ENCODE results near the gene RPH3AL.
"Not testable (repeated sequence)": the region's sequence is repeated elsewhere in the genome, so short reads cannot be mapped to it uniquely, and the experiment has no call there.

The RPH3AL gene

GRCh38 chr17:216625-217024 is 136.0 kb downstream of the RPH3AL start:
- no peak for DNase-seq

- not testable (repeated sequence) for DNase-seq
Measured at GRCh38 chr17:215563-216478, 136.8 kb downstream of the RPH3AL start.

GRCh38 chr17:214881-215331 is 137.7 kb downstream of the RPH3AL start:
- DNase-seq, result no peak

GRCh38 chr17:213286-214105 is 139.1 kb downstream of the RPH3AL start:
- no peak for DNase-seq

GRCh38 chr17:210402-210801 is 142.2 kb downstream of the RPH3AL start:
- no peak for DNase-seq

GRCh38 chr17:208429-208828 is 144.2 kb downstream of the RPH3AL start:
- DNase-seq, result no peak

GRCh38 chr17:207775-208174 is 144.8 kb downstream of the RPH3AL start:
- no peak for DNase-seq

GRCh38 chr17:206941-207560 is 145.6 kb downstream of the RPH3AL start:
- DNase-seq, result no peak

GRCh38 chr17:206484-206883 is 146.1 kb downstream of the RPH3AL start:
- not testable (repeated sequence) for DNase-seq

GRCh38 chr17:205817-206216 is 146.8 kb downstream of the RPH3AL start:
- no peak for DNase-seq

GRCh38 chr17:205148-205669 is 147.4 kb downstream of the RPH3AL start:
- no peak for DNase-seq

- DNase-seq, result no peak
Measured at GRCh38 chr17:204427-205147, 148.0 kb downstream of the RPH3AL start.

GRCh38 chr17:202501-202951 is 150.1 kb downstream of the RPH3AL start:
- DNase-seq, result no peak

- DNase-seq, result not testable (repeated sequence)
Measured at GRCh38 chr17:201736-202135, 150.9 kb downstream of the RPH3AL start.

GRCh38 chr17:201257-201656 is 151.3 kb downstream of the RPH3AL start:
- DNase-seq, result not testable (repeated sequence)

GRCh38 chr17:200586-200985 is 152.0 kb downstream of the RPH3AL start:
- no peak for DNase-seq

GRCh38 chr17:199806-200545 is 152.6 kb downstream of the RPH3AL start:
- no peak for DNase-seq

GRCh38 chr17:199191-199604 is 153.4 kb downstream of the RPH3AL start:
- DNase-seq, result no peak

GRCh38 chr17:198225-198624 is 154.4 kb downstream of the RPH3AL start:
- not testable (repeated sequence) for DNase-seq

GRCh38 chr17:197352-197751 is 155.3 kb downstream of the RPH3AL start:
- no peak for DNase-seq

- no peak for DNase-seq
Measured at GRCh38 chr17:194828-195602, 157.6 kb downstream of the RPH3AL start.

All from hematopoietic multipotent progenitor cell treated with erythropoietin and hydrocortisone succinate and interleukin-3 and kit ligand, for 6 days (in vitro differentiated cells).